IMR-90 (cell line): ENCODE measurements around the gene EIF2B4. TPM values are rescaled to one million over a fixed set of nuclear protein-coding genes. Genes with fewer than 3 reads are reported as not detected.

Source experiments
- ATAC-seq: fragments of 200-7000 bp; cut with Tn5 transposase; 2 replicates; pipeline ENCODE4 v1.9.1; 2020; ENCODE audit warnings: low read depth, mild to moderate bottlenecking, moderate library complexity
- BruUV-seq: library from RNA; stranded (reverse); fragments of 400-500 nt; replicated peaks from 2 replicates; lab custom pipeline; 2021; lab: Mats Ljungman, UMichigan
- CTCF ChIA-PET: fragments of 300-600 bp; formaldehyde crosslinking; extraction: SDS; loops from one replicate; lab custom pipeline; 2021; ENCODE audit warnings: antibody characterized with exemption; lab: Yijun Ruan, JAX
- POLR2A ChIA-PET: fragments of 300-600 bp; sonication (Branson Sonifier 250); formaldehyde crosslinking; loops from one replicate; lab custom pipeline; 2022; ENCODE audit warnings: antibody characterized with exemption; ENCODE audit not compliant: unreplicated experiment; lab: Charles Lee
- DNase-seq: peaks from one replicate; pipeline ENCODE4 v3.0.0; 2013
- H2AFZ ChIP-seq: replicated peaks from 2 replicates; pipeline ENCODE3; 2013; ENCODE audit warnings: low read length, mild to moderate bottlenecking; ENCODE audit not compliant: poor library complexity
- H2AK5ac ChIP-seq: 2 replicates; pipeline ENCODE4 v1.6.1; 2013; ENCODE audit warnings: low read depth, low read length, inconsistent platforms
- H2AK9ac ChIP-seq: replicated peaks from 2 replicates; pipeline ENCODE3; 2013; ENCODE audit warnings: mild to moderate bottlenecking, low read depth, low read length, moderate library complexity; ENCODE audit not compliant: poor library complexity
- H2BK120ac ChIP-seq: 2 replicates; pipeline ENCODE4 v1.6.1; 2013; ENCODE audit warnings: low read depth, low read length, inconsistent platforms
- H2BK15ac ChIP-seq: 3 replicates; pipeline ENCODE4 v1.6.1; 2013; ENCODE audit warnings: low read depth, low read length, inconsistent platforms
- H2BK20ac ChIP-seq: 2 replicates; pipeline ENCODE4 v1.6.1; 2013; ENCODE audit warnings: low read depth, mild to moderate bottlenecking, inconsistent platforms, low read length, moderate library complexity
- H2BK5ac ChIP-seq: 2 replicates; pipeline ENCODE4 v1.6.1; 2013; ENCODE audit warnings: mild to moderate bottlenecking, low read depth, low read length, inconsistent platforms; ENCODE audit not compliant: poor library complexity, severe bottlenecking
- H3K14ac ChIP-seq: replicated peaks from 2 replicates; pipeline ENCODE4 v1.6.1; 2013; ENCODE audit warnings: low read depth, low read length, inconsistent platforms
- H3K18ac ChIP-seq: 2 replicates; pipeline ENCODE4 v1.6.1; 2013; ENCODE audit warnings: low read depth, low read length, control low read depth
- H3K23ac ChIP-seq: 2 replicates; pipeline ENCODE4 v1.6.1; 2013; ENCODE audit warnings: low read depth, low read length, inconsistent platforms
- H3K27ac ChIP-seq: 2 replicates; pipeline ENCODE4 v1.5.1; 2013; ENCODE audit warnings: mild to moderate bottlenecking, control low read depth, low read length; ENCODE audit not compliant: insufficient read depth
- H3K27me3 ChIP-seq: 2 replicates; pipeline ENCODE4 v1.6.1; 2013; ENCODE audit warnings: low read length; ENCODE audit not compliant: control insufficient read depth, insufficient read depth
- H3K36me3 ChIP-seq: 2 replicates; pipeline ENCODE4 v1.6.1; 2013; ENCODE audit warnings: low read length, mixed read lengths; ENCODE audit not compliant: control insufficient read depth, insufficient read depth
- H3K4ac ChIP-seq: 2 replicates; pipeline ENCODE4 v1.6.1; 2013; ENCODE audit warnings: low read depth, low read length, inconsistent platforms
- H3K4me1 ChIP-seq: 2 replicates; pipeline ENCODE4 v1.6.1; 2013; ENCODE audit warnings: low read length, mixed read lengths; ENCODE audit not compliant: control insufficient read depth, insufficient read depth
- H3K4me2 ChIP-seq: 2 replicates; pipeline ENCODE4 v1.6.1; 2013; ENCODE audit warnings: low read depth, mild to moderate bottlenecking, control low read depth, low read length, moderate library complexity
- H3K4me3 ChIP-seq: 2 replicates; pipeline ENCODE4 v1.5.1; 2013; ENCODE audit warnings: low read depth, mild to moderate bottlenecking, control low read depth, low read length, moderate library complexity; ENCODE audit not compliant: insufficient read depth
- H3K56ac ChIP-seq: 2 replicates; pipeline ENCODE4 v1.6.1; 2013; ENCODE audit warnings: low read length, inconsistent platforms; ENCODE audit not compliant: insufficient read depth; ENCODE audit errors: extremely low read depth
- H3K79me1 ChIP-seq, 2 experiments: 2 replicates each; pipeline ENCODE4 v1.6.1; 2013; ENCODE audit warnings: low read length in 2 of 2, inconsistent platforms in 1 of 2, low read depth in 1 of 2
- H3K9ac ChIP-seq: 2 replicates; pipeline ENCODE4 v1.6.1; 2013; ENCODE audit warnings: low read depth, low read length, control low read depth
- H3K9me1 ChIP-seq: 2 replicates; pipeline ENCODE4 v1.6.1; 2013; ENCODE audit warnings: low read length, inconsistent platforms; ENCODE audit not compliant: insufficient read depth
- H3K9me3 ChIP-seq: 2 replicates; pipeline ENCODE4 v1.6.1; 2013; ENCODE audit warnings: low read length; ENCODE audit not compliant: control insufficient read depth, insufficient read depth
- H4K20me1 ChIP-seq: 2 replicates; pipeline ENCODE4 v1.6.1; 2013; ENCODE audit warnings: low read length, inconsistent platforms; ENCODE audit not compliant: insufficient read depth
- H4K5ac ChIP-seq: 2 replicates; pipeline ENCODE4 v1.6.1; 2013; ENCODE audit warnings: mild to moderate bottlenecking, low read depth, low read length, control low read depth
- H4K8ac ChIP-seq, 2 experiments: 2 replicates each; pipeline ENCODE4 v1.6.1; 2013; ENCODE audit warnings: low read depth in 2 of 2, low read length in 2 of 2, control low read depth in 1 of 2, inconsistent platforms in 1 of 2
- H4K91ac ChIP-seq: 2 replicates; pipeline ENCODE4 v1.6.1; 2013; ENCODE audit warnings: low read depth, low read length, inconsistent platforms; ENCODE audit not compliant: insufficient read depth
- FOS ChIP-seq: fragments of 150-350 bp; IDR thresholded peaks from 2 replicates; pipeline ENCODE4 v1.6.1; 2016; ENCODE audit warnings: low read depth, low read length
- WGBS, 2 experiments: methylation state at CpG; one replicate each; pipeline versions ENCODE4 v1.1.5 to v1.1.7; 2013; ENCODE audit warnings: missing lambda C conversion rate in 2 of 2; ENCODE audit not compliant: insufficient read length in 1 of 2; ENCODE audit errors: extremely low coverage in 2 of 2; 5-methylcytosine and 5-hydroxymethylcytosine counted together
- dilution Hi-C: fragments of 300-500 bp; cut with HindIII; formaldehyde crosslinking; loops from one replicate; pipeline ENCODE4 v1.14.3; 2018; ENCODE audit warnings: low sequenced_read_pairs; ENCODE audit not compliant: unreplicated experiment
- in situ Hi-C: fragments of 300-500 bp; cut with MboI; formaldehyde crosslinking; loops from 3 replicates; pipeline ENCODE4 v1.14.3; 2019; ENCODE audit warnings: low sequenced_read_pairs, inconsistent platforms, mixed read lengths
- intact Hi-C: fragments of 100-400 bp; cut with micrococcal nuclease; formaldehyde crosslinking; loops from 2 replicates; pipeline ENCODE4 v1.10.0; 2022
- polyA plus RNA-seq, 3 experiments: library from polyadenylated mRNA; depleted of rRNA; stranded (reverse); fragments of >200 nt; gene quantifications; 2 replicates each; pipeline ENCODE4 v1.2.3, GENCODE V29; 2012; ENCODE audit warnings: low replicate concordance in 1 of 3
- total RNA-seq: library from RNA; depleted of rRNA; stranded (reverse); fragments of >200 nt; gene quantifications from 2 replicates; pipeline ENCODE4 v1.2.3, GENCODE V29; 2012

EIF2B4 gene
- total and polyA plus RNA-seq, 2 of the 4 experiments (the other 2 are of a cell fraction) = 40.3 to 47.9 TPM

DNA sequence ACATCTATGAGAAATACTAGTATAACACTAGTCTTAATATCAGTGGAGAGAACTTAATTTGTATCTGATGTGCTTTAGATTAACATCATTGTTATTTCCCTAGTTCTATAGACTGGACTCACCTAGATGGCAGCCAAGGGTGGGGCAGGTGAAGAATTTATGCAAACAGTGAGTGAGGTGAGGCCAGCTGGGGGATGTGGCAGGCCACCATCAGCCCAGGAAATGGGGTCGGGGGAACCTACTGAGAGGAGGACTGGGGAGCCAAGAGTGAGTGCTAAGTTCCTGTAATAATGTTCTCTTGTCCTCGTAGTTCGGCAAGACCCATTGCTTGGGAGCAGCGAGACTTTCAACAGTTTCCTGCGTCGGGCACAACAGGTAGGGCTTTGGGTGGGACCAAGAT is 2.8 kb upstream of the EIF2B4 start:
- Histone ChIP-seq H3K14ac (no peak overlapping the region), H2BK120ac (no peak overlapping the region), H2BK5ac (no peak overlapping the region), H3K27me3 (no peaks in the 10 kb centered on the region), H3K4ac (no peak overlapping the region), H2BK15ac (no peak overlapping the region), H2BK20ac (no peak overlapping the region), H3K23ac (no peak overlapping the region), H4K5ac (no peak overlapping the region), H3K9me1 (peaks cover 5% of the 10 kb centered on the region; the same call in 1 of the 2 replicates), H3K4me1 (peaks cover 8% of the 10 kb centered on the region), H3K18ac (no peak overlapping the region), H3K56ac (no peak overlapping the region), H4K8ac (no peak overlapping the region), H3K79me1 (peaks cover 31 to 74% of the 10 kb centered on the region in 2 experiments), H3K4me2 (no peak overlapping the region), H2AK9ac (peak overlapping the region; percentile 74), H2AFZ (no peak overlapping the region), H3K36me3 (peaks cover 49% of the 10 kb centered on the region), H3K9ac (no peak overlapping the region), H4K91ac (no peak overlapping the region), H3K27ac (no peak overlapping the region), H3K4me3 (no peak overlapping the region), H2AK5ac (no peak overlapping the region), H3K9me3 (no peaks in the 10 kb centered on the region), H4K20me1 (peaks cover 33% of the 10 kb centered on the region; the same call in 1 of the 2 replicates)
- no peak for TF ChIP-seq FOS
- ChIA-PET POLR2A (no interaction called here), CTCF (no interaction called here)
- whole genome bisulfite sequencing, 2 experiments = 100% methylated on average over 3 of the region's 6 CpGs; no CpG with 5 or more reads in 1 of the 2 experiments
- dilution Hi-C loops (no loop called here), in situ Hi-C loops (no loop called here), intact Hi-C loops (no loop called here)
- no peak for ATAC-seq
- BruUV-seq = no TSS peak
- DNase-seq = no peak
